HCT116 (cell line): ENCODE results near the gene JAK3. TPM values are rescaled to one million over a fixed set of nuclear protein-coding genes. Genes with fewer than 3 reads are reported as not detected.

Source experiments
- JUND ChIP-seq: IDR thresholded peaks from 2 replicates; pipeline ENCODE4 v1.6.1; 2012
- MAX ChIP-seq: IDR thresholded peaks from 2 replicates; pipeline ENCODE4 v1.6.1; 2012
- REST ChIP-seq: IDR thresholded peaks from 2 replicates; pipeline ENCODE4 v1.6.1; 2012; ENCODE audit warnings: low read depth
- SIN3A ChIP-seq: IDR thresholded peaks from 2 replicates; pipeline ENCODE4 v1.6.1; 2012; ENCODE audit warnings: low read depth
- SP1 ChIP-seq: IDR thresholded peaks from 2 replicates; pipeline ENCODE4 v1.6.1; 2012; ENCODE audit warnings: low read depth
- ZBTB33 ChIP-seq: IDR thresholded peaks from 2 replicates; pipeline ENCODE4 v1.6.1; 2011; ENCODE audit warnings: mild to moderate bottlenecking, low read length, moderate library complexity; ENCODE audit not compliant: insufficient replicate concordance; ENCODE audit errors: extremely low read depth
- ZFX ChIP-seq: fragments of 450-650 bp; IDR thresholded peaks from 2 replicates; pipeline ENCODE4 v1.6.1; 2017
- ZNF274 ChIP-seq: fragments of 200-500 bp; sonication (Bioruptor generic); IDR thresholded peaks from 2 replicates; pipeline ENCODE4 v1.6.1; 2014; ENCODE audit warnings: mild to moderate bottlenecking, low read depth, low read length, inconsistent platforms
- total RNA-seq: library from RNA; stranded (reverse); gene quantifications from one replicate; pipeline ENCODE4 v1.2.1, GENCODE V29; 2021; ENCODE audit not compliant: unreplicated experiment
- TF ChIP-seq, protein P1 (sequence below): IDR thresholded peaks from 2 replicates; pipeline ENCODE4 v1.6.1; 2012

Gene JAK3
- total RNA-seq, 1 experiment from 2014 or later = 5.7 TPM

GRCh38 chr19:17859533-17860330 is 11.9 kb upstream of the JAK3 start, which contains the start of gene RPL18A (continued):
- TF ChIP-seq REST (no peak), JUND (no peak), ZBTB33 (peak; percentile 27), SP1 (peak; percentile 99), ZNF274 (no peak), SIN3A (no peak; the same call in none of the 2 replicates), ZFX (peak; percentile 80; the same call in 1 of the 2 replicates), MAX (peak; percentile 89)
- TF ChIP-seq, protein P1, sequence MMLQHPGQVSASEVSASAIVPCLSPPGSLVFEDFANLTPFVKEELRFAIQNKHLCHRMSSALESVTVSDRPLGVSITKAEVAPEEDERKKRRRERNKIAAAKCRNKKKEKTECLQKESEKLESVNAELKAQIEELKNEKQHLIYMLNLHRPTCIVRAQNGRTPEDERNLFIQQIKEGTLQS = no peak
- TF ChIP-seq, all 23 proteins: peak for 9
